HL-60 (cell line): Measurements from ENCODE around the gene KHNYN.

Experiments
- DNase-seq, 2 experiments: peaks; one replicate each; pipeline ENCODE4 v3.0.0-alpha.2; 2010 to 2020; ENCODE audit warnings: low read depth in 1 of 2, low spot score in 1 of 2
- H3K27ac ChIP-seq: fragments of 250-450 bp; sonication (Bioruptor Pico); replicated peaks from 2 replicates; pipeline ENCODE4 v1.5.1; 2020; ENCODE audit warnings: mild to moderate bottlenecking, moderate library complexity
- H3K27me3 ChIP-seq: fragments of 250-450 bp; sonication (Bioruptor Pico); 2 replicates; pipeline ENCODE4 v1.5.1; 2021; ENCODE audit warnings: mild to moderate bottlenecking, moderate library complexity; ENCODE audit not compliant: insufficient read depth, poor library complexity, severe bottlenecking
- H3K4me3 ChIP-seq: replicated peaks from 2 replicates; pipeline ENCODE4 v1.5.1; 2011; ENCODE audit warnings: mild to moderate bottlenecking, control low read depth, low read length; ENCODE audit not compliant: insufficient read depth
- CTCF ChIP-seq: IDR thresholded peaks from one replicate; pipeline ENCODE4 v1.5.1; 2011; ENCODE audit warnings: low read length, control low read depth, inconsistent platforms; ENCODE audit not compliant: insufficient read depth
- GABPA ChIP-seq: IDR thresholded peaks from 2 replicates; pipeline ENCODE4 v1.6.1; 2012; ENCODE audit warnings: low read depth
- POLR2AphosphoS5 ChIP-seq: IDR thresholded peaks from 2 replicates; pipeline ENCODE4 v1.6.1; 2012; ENCODE audit warnings: low read depth
- REST ChIP-seq: IDR thresholded peaks from 2 replicates; pipeline ENCODE4 v1.6.1; 2012; ENCODE audit warnings: low read depth; ENCODE audit not compliant: insufficient replicate concordance
- SPI1 ChIP-seq: IDR thresholded peaks from 2 replicates; pipeline ENCODE4 v1.6.1; 2012; ENCODE audit warnings: low read depth, mild to moderate bottlenecking, borderline replicate concordance

The KHNYN gene

GRCh38 chr14:24388474-24389179 lies 41.1 kb upstream of the KHNYN start:
- no peak overlapping the region for H3K4me3 ChIP-seq
- no peak for TF ChIP-seq SPI1
- no peak for TF ChIP-seq POLR2AphosphoS5
- no peak for TF ChIP-seq CTCF
- no peak for TF ChIP-seq GABPA
- TF ChIP-seq REST, result no peak

GRCh38 chr14:24389226-24389848 lies 40.4 kb upstream of the KHNYN start:
- H3K27ac ChIP-seq, result no peak overlapping the region
- no peak for DNase-seq
- H3K4me3 ChIP-seq, result no peak overlapping the region
- no peaks in the 10 kb centered on the region for H3K27me3 ChIP-seq
- TF ChIP-seq REST (no peak), GABPA (no peak), SPI1 (no peak), CTCF (no peak), POLR2AphosphoS5 (no peak)

More at GRCh38 chr14:24388474-24389179, 41.1 kb upstream of the KHNYN start:
- DNase-seq, result no peak
- no peak overlapping the region for H3K27ac ChIP-seq
- H3K27me3 ChIP-seq, result no peaks in the 10 kb centered on the region

- DNase-seq, result peak in 1 of 2 experiments; percentile 34
- TF ChIP-seq SPI1 (no peak), REST (no peak), POLR2AphosphoS5 (no peak), GABPA (no peak), CTCF (no peak)
- no peaks in the 10 kb centered on the region for H3K27me3 ChIP-seq
- H3K27ac ChIP-seq, result 0 out of 2 replicates have a peak overlapping the region, but pooled peaks have one; percentile 21
- no peak overlapping the region for H3K4me3 ChIP-seq
These were observed 38.9 kb upstream of the KHNYN start for GRCh38 chr14:24390701-24391468.
